Neuronal stem cell (in vitro differentiated cells): ENCODE measurements around the gene SPECC1.
"Not testable (repeated sequence)": the region's sequence is repeated elsewhere in the genome, so short reads cannot be mapped to it uniquely, and the experiment has no call there.

Source experiments
- DNase-seq: peaks from one replicate; pipeline ENCODE4 v3.0.0-alpha.2; 2013; ENCODE audit warnings: low spot score
- H2AFZ ChIP-seq: one replicate; pipeline ENCODE4 v1.6.1; 2013; ENCODE audit warnings: mild to moderate bottlenecking, low read length, inconsistent platforms
- H2AK5ac ChIP-seq: 2 replicates; pipeline ENCODE4 v1.6.1; 2013; ENCODE audit warnings: low read depth, mild to moderate bottlenecking, inconsistent platforms, low read length, moderate library complexity, mixed read lengths
- H2BK120ac ChIP-seq: 2 replicates; pipeline ENCODE4 v1.6.1; 2013; ENCODE audit warnings: low read depth, mild to moderate bottlenecking, inconsistent platforms, low read length, moderate library complexity, mixed read lengths
- H2BK12ac ChIP-seq: one replicate; pipeline ENCODE4 v1.6.1; 2013; ENCODE audit warnings: low read length, inconsistent platforms
- H2BK15ac ChIP-seq: 2 replicates; pipeline ENCODE4 v1.6.1; 2013; ENCODE audit warnings: mild to moderate bottlenecking, low read length, inconsistent platforms, mixed read lengths
- H2BK5ac ChIP-seq: one replicate; pipeline ENCODE4 v1.6.1; 2013; ENCODE audit warnings: inconsistent platforms, mild to moderate bottlenecking, low read length, moderate library complexity
- H3K14ac ChIP-seq: one replicate; pipeline ENCODE4 v1.6.1; 2013; ENCODE audit warnings: low read length, inconsistent platforms
- H3K18ac ChIP-seq: 2 replicates; pipeline ENCODE4 v1.6.1; 2013; ENCODE audit warnings: low read length, inconsistent platforms
- H3K23ac ChIP-seq: 2 replicates; pipeline ENCODE4 v1.6.1; 2013; ENCODE audit warnings: low read depth, mild to moderate bottlenecking, mixed read lengths, low read length, inconsistent platforms; ENCODE audit not compliant: poor library complexity
- H3K27ac ChIP-seq: replicated peaks from 3 replicates; pipeline ENCODE4 v1.5.1; 2013; ENCODE audit warnings: low read length, inconsistent platforms
- H3K27me3 ChIP-seq, 3 experiments: 2 replicates each; pipeline ENCODE4 v1.6.1; 2013; ENCODE audit warnings: low read length in 3 of 3, mild to moderate bottlenecking in 2 of 3, inconsistent platforms in 1 of 3, low read depth in 1 of 3, mixed read lengths in 1 of 3, moderate library complexity in 1 of 3; ENCODE audit not compliant: control insufficient read depth in 3 of 3, insufficient read depth in 3 of 3
- H3K36me3 ChIP-seq, 2 donors: replicated peaks in 1 of 2; 2 replicates each; pipeline ENCODE4 v1.6.1; 2013; ENCODE audit warnings: low read length in 2 of 2; ENCODE audit not compliant: control insufficient read depth in 2 of 2, insufficient read depth in 2 of 2
- H3K4ac ChIP-seq: 2 replicates; pipeline ENCODE4 v1.6.1; 2013; ENCODE audit warnings: inconsistent platforms, mild to moderate bottlenecking, low read length, moderate library complexity
- H3K4me1 ChIP-seq, 2 donors: 1 replicate in 1 of 2; 2 replicates in 1 of 2; pipeline ENCODE4 v1.6.1; 2013; ENCODE audit warnings: low read length in 2 of 2, low read depth in 1 of 2; ENCODE audit not compliant: control insufficient read depth in 2 of 2, insufficient read depth in 1 of 2
- H3K4me2 ChIP-seq: one replicate; pipeline ENCODE4 v1.6.1; 2013; ENCODE audit warnings: mild to moderate bottlenecking, low read length, inconsistent platforms; ENCODE audit not compliant: insufficient read depth, poor library complexity, severe bottlenecking
- H3K4me3 ChIP-seq, 2 donors: 2 replicates each; pipeline ENCODE4 v1.5.1; 2013; ENCODE audit warnings: low read length in 2 of 2, mild to moderate bottlenecking in 2 of 2, inconsistent platforms in 1 of 2, moderate library complexity in 1 of 2
- H3K79me1 ChIP-seq: one replicate; pipeline ENCODE4 v1.6.1; 2013; ENCODE audit warnings: low read depth, mild to moderate bottlenecking, inconsistent platforms, low read length, moderate library complexity
- H3K9ac ChIP-seq: one replicate; pipeline ENCODE4 v1.6.1; 2013; ENCODE audit warnings: mild to moderate bottlenecking, low read depth, low read length, inconsistent platforms; ENCODE audit not compliant: poor library complexity
- H3K9me3 ChIP-seq, 2 donors: replicated peaks in 1 of 2; 2 replicates each; pipeline versions ENCODE3 to v1.6.1; 2013; ENCODE audit warnings: low read length in 2 of 2, mild to moderate bottlenecking in 2 of 2, inconsistent platforms in 1 of 2, low read depth in 1 of 2, mixed read lengths in 1 of 2, moderate library complexity in 1 of 2; ENCODE audit not compliant: control insufficient read depth in 2 of 2, insufficient read depth in 1 of 2
- H4K8ac ChIP-seq: one replicate; pipeline ENCODE4 v1.6.1; 2013; ENCODE audit warnings: low read depth, mild to moderate bottlenecking, inconsistent platforms, low read length, moderate library complexity
- H4K91ac ChIP-seq: one replicate; pipeline ENCODE4 v1.6.1; 2013; ENCODE audit warnings: low read length, low read depth, mild to moderate bottlenecking, inconsistent platforms; ENCODE audit not compliant: poor library complexity
- WGBS, 2 donors: extraction: QIAGEN DNeasy Blood & Tissue Kit; methylation state at CpG; one replicate each; pipeline ENCODE4 v1.1.7; 2013; ENCODE audit warnings: missing lambda C conversion rate in 2 of 2, mixed read lengths in 1 of 2; ENCODE audit not compliant: insufficient read length in 2 of 2, insufficient replicate concordance in 1 of 2; ENCODE audit errors: extremely low coverage in 2 of 2; 5-methylcytosine and 5-hydroxymethylcytosine counted together

The SPECC1 gene

DNA sequence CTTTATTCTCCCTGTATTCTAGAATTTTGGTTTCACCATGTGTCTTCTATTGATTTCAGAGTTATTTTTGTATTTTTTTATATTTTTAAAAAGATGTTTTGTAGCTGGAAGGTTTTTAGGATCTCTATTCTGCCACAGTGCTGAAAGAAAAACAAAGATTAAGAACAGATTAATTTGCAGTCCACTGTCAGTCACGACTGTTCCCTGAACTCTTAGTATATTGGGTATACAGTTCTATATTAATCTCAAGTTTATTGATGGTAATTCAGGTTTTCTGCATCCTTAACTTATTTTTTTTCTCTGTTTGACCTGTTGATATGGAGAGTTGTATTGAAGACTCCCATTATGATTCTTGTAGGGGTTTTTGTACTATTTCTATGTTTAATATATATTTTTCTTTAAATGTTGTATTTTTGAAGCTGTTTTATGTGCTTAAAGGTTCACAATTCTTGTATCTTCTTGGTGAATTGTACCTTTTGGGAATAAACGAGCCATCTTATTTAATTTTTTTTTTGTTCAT, 2.9 kb downstream of the SPECC1 start:
- Histone ChIP-seq H3K18ac (no peak overlapping the region), H3K79me1 (no peaks in the 10 kb centered on the region), H3K14ac (no peak overlapping the region), H2AFZ (no peak overlapping the region), H3K4me1 (peaks cover 2 to 4% of the 10 kb centered on the region in 2 donors), H3K27me3 (peaks cover 3 to 48% (median 23%) of the 10 kb centered on the region in 3 experiments), H2BK5ac (no peak overlapping the region), H2AK5ac (no peak overlapping the region), H3K27ac (no peak overlapping the region), H2BK12ac (no peak overlapping the region), H2BK15ac (no peak overlapping the region), H3K4me2 (no peak overlapping the region), H4K8ac (no peak overlapping the region), H2BK120ac (no peak overlapping the region), H4K91ac (no peak overlapping the region), H3K9ac (no peak overlapping the region), H3K36me3 (no peaks in the 10 kb centered on the region), H3K4me3 (no peak overlapping the region), H3K4ac (no peak overlapping the region), H3K9me3 (peaks cover 0 to 3% of the 10 kb centered on the region in 2 donors), H3K23ac (no peak overlapping the region)
- DNase-seq, result no peak
- WGBS, 2 donors, result no CpG with 5 or more reads among the region's 2 CpGs

DNA sequence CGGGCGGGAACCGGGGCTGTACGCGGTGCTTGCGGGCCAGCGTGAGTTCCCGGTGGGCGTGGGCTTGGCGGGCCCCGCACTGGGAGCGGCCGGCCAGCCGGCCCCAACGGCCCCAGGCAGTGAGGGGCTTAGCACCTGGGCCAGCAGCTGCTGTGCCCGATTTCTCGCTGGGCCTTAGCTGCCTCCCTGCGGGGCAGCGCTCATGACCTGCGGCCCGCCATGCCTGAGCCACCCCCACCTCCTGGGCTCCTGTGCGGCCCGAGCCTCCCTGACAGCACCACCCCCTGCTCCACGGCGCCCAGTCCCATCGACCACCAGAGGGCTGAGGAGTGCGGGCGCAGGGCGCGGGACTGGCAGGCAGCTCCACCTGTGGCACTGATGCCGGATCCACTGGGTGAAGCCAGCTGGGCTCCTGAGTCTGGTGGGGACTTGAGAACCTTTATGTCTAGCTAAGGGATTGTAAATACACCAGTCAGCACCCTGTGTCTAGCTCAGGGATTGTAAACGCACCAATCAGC, 7.4 kb downstream of the SPECC1 start:
- H3K27ac ChIP-seq, H2AK5ac ChIP-seq, H2BK120ac ChIP-seq, H4K91ac ChIP-seq, H4K8ac ChIP-seq, H3K79me1 ChIP-seq, H3K14ac ChIP-seq, H3K23ac ChIP-seq, H3K4ac ChIP-seq, H3K4me2 ChIP-seq, H2BK15ac ChIP-seq, H3K18ac ChIP-seq, H3K9me3 ChIP-seq, H3K4me1 ChIP-seq, H2AFZ ChIP-seq, H3K4me3 ChIP-seq, H2BK12ac ChIP-seq, H2BK5ac ChIP-seq, H3K36me3 ChIP-seq, DNase-seq: not testable (repeated sequence)
- no CpG with 5 or more reads among the region's 32 CpGs for WGBS, 2 donors
- Histone ChIP-seq H3K9ac (peak overlapping the region; percentile 44), H3K27me3 (peaks cover 0 to 15% (median 0%) of the 10 kb centered on the region in 3 experiments)

DNA sequence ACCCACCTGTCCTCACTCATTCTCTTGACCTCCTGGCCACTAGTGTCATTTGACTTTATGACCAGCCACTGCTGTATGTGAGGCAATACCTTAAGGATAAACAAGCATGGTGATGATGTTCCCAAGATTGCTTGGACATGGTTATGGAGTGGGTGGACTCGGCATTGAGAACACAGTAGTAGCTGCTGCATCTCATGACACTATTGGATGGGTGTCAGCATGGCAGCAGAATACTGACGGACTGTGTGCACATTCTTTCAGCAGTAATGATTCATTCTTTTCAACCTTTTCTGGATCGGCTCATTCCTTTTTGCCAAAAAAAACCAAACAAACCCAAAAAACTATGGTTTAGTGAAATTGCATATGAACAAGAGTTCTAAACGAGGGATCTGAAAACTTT, 13.5 kb downstream of the SPECC1 start:
- Histone ChIP-seq H3K4me3 (no peak overlapping the region), H3K36me3 (no peaks in the 10 kb centered on the region), H3K79me1 (no peaks in the 10 kb centered on the region), H2BK5ac (no peak overlapping the region), H2AK5ac (no peak overlapping the region), H2BK15ac (no peak overlapping the region), H3K4me2 (no peak overlapping the region), H3K9ac (no peak overlapping the region), H2BK12ac (no peak overlapping the region), H3K14ac (no peak overlapping the region), H3K4me1 (no peaks in the 10 kb centered on the region), H2AFZ (no peak overlapping the region), H4K8ac (no peak overlapping the region), H3K18ac (no peak overlapping the region), H4K91ac (no peak overlapping the region), H3K27ac (no peak overlapping the region), H3K27me3 (peaks cover 0 to 21% (median 0%) of the 10 kb centered on the region in 3 experiments), H3K23ac (no peak overlapping the region), H3K9me3 (no peaks in the 10 kb centered on the region), H2BK120ac (no peak overlapping the region), H3K4ac (no peak overlapping the region)
- DNase-seq, result no peak
- no CpG with 5 or more reads among the region's 4 CpGs for WGBS, 2 donors

DNA sequence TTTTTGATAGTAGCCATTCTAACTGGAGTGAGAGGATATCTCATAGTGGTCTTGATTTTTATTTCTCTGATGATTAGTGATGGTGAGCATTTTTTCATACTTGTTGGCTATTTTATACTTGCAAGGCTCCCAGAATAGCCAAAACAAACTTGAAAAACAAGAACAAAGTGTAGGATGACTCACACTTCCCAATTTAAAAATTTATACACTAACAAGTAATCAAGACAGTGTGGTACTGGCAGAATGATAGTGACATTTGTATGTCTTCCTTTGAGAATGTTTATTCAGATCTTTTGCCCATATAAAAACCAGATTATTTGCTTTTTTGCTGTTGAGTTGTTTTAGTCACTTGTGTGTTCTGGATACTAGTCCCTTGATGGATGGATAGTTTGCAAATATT, 17.8 kb downstream of the SPECC1 start:
- Histone ChIP-seq H3K4me3 (no peak overlapping the region), H2BK12ac (no peak overlapping the region), H2AFZ (no peak overlapping the region), H3K9me3 (no peaks in the 10 kb centered on the region), H3K27ac (no peak overlapping the region), H2BK5ac (no peak overlapping the region), H3K27me3 (peaks cover 0 to 21% (median 0%) of the 10 kb centered on the region in 3 experiments), H2BK15ac (no peak overlapping the region), H2AK5ac (no peak overlapping the region), H3K4me2 (no peak overlapping the region), H3K9ac (no peak overlapping the region), H3K4me1 (no peaks in the 10 kb centered on the region), H3K4ac (no peak overlapping the region), H3K18ac (no peak overlapping the region), H4K8ac (no peak overlapping the region), H3K23ac (no peak overlapping the region), H2BK120ac (no peak overlapping the region), H4K91ac (no peak overlapping the region), H3K79me1 (no peaks in the 10 kb centered on the region), H3K36me3 (no peaks in the 10 kb centered on the region), H3K14ac (no peak overlapping the region)
- DNase-seq, result no peak
